GM18907 (cell line): ENCODE measurements around the gene RAB30.

ENCODE experiments used
- ATAC-seq: cut with Tn5 transposase; IDR thresholded peaks from one replicate; pipeline ENCODE4 v1.9.1; 2021; ENCODE audit warnings: mild to moderate bottlenecking, moderate library complexity; ENCODE audit not compliant: unreplicated experiment

Gene RAB30

DNA sequence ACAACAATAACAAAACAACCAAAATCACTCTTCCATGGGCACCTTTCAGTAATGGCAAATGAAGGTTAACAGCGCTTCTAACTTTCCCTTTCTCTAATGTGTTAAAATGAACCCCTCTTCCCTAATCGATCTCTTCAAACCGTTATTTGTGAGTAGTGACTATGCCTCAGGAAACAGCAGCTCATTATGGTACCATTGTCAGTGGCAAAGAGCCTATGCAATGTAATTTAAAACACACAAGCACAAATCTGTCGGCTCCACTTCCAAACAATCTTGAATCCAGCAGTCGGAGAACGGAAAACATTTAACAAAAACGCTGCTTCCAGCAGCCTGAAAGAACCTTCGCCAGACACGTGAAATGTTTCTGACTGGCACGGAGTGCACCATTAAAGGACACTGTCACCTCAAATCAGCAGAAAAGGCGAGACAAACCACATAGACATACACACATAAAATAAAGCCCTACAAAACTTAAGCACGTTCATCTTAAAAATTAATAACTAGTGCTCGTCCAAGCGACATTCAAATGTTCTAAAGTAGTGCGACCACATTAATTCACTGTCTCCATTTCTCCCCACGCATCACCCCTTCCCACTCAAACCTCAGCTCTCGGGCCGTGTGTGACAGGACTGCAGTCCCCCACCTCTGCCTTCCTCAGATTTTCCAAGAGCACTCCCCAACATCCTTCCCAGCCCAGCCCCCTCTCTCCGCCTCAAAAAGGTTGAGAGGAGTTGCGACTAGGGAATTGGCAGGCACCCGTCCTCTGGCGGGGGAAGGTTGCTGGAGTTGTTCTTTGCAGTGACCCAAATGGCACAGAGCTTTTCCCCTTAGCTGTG is 748 bp downstream of the RAB30 start:
- no peak for ATAC-seq

DNA sequence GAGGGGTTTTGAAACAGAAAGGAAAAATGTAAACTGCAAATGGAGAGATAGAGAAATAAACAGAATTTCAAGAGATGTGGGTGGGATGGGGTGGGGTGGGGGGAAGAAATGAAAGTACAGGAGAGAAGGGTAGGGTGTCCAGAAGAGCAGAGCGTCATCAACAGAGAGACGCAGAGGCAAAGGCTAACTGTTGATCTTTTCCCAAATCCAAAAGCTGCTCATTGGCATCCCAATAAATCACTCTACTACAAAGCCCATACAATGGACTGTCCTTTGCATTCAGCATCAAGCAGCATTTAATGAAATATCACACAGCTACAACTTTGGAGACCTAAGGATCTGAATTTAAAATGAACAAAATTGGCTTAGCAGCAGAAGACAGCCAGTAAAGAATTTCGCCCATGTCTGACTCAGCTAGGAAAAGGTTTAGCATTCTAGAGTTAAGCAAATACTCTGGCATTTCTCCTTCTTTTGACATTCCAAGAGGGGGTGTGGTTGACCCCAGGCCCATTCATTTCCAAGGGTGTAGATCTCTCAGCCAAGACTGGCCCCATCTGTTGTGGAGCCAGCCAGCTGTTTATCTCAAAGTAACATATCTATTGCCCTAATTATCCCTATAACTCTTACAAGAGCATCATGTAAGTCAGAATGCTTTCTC is 1.5 kb downstream of the RAB30 start:
- no peak for ATAC-seq

DNA sequence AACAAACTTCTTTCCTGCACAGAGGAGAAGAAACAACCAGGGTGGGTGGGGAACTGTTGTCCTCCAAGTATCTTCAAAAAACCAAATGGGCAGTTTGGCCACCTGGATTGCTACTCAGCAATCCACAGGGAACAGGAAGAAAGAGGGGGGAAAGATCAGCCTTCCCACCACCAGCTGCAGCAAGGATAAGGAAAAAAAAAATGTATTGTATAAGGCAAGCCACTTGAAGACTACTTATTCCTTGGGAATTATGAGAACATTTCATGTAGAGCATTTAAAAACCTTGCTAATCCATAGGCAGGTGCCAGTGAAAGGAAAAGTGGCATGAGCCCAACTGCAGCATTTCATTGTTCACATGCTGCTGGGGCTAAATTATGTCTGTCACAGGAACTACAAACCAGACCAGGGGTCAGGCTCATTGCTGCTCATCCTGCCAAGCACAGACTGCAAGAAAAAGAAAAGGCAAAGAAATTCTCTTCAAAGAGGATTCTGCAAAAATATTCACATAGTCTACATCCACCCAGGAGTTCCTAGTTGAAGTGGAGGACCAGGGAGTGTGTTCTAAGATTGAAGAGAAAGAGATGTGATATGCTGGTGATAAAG is 2.2 kb downstream of the RAB30 start:
- no peak for ATAC-seq

DNA sequence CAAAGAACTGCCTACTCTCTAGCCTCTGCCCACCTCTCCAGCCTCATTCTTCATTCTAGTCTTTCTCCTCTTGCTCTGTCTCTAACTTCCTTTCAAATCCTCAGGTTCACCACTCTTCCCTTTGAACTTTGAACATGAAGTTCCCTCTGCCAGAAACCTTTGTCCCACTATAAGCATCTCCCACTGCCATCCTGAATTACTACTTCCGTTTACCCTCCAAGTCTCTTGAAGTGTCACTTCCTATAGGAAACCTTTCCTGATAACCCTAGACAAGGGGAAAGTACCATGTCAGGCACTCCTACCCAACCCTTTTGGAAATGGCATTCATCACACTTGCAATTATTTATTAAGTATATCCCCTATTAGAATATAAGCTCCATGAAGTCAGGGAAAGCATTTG is 3.1 kb downstream of the RAB30 start:
- ATAC-seq, result no peak

DNA sequence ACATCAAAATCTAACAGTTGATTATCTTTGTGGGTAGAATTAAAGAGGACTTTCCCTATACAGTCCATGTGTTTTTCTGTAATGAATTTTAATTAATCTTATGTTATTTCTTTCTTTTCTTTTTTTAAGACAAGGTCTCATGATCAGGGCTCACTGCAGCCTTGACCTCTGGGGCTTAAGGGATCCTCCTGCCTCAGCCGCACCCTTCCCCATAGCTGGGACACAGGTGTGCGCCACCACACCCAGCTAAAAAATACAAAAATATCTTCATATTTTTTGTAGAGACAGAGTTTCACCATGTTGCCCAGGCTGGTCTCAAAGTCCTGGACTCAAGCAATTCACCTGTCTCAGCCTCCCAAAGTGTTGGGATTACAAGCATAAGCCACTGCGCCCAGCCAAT is 7.7 kb downstream of the RAB30 start:
- no peak for ATAC-seq

DNA sequence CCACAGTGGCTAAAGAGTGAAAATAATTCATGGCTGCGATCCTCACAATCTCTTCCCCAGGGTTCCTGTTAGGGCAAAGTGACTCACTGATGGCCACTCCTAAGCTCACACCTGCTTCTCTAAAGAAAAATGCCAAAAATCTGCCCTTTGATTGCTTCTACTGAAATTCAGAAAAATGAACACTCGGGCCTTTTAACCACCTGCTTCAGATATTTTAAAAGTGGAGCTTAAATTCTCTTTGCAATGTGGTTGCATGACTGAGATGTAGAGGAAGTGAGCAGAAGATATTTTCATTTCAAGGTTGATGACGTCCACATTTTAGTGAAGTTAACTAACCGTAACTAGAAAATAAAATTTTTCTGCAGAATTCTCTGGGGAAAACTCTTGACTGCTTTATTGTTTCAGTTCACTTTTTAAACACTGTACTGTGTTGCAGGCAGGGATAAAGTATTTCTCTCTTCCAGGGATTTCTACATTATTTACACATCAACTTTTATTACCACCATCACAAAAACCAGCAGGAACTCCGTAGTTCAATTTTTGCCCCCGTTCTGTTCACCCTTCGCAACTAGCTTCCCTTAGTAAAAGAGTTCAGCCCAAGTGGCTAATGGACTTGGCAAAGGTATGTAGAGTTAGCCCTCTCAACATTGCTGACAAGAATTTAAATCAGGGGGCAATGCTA is 8.5 kb downstream of the RAB30 start:
- ATAC-seq, result peak; percentile 76

DNA sequence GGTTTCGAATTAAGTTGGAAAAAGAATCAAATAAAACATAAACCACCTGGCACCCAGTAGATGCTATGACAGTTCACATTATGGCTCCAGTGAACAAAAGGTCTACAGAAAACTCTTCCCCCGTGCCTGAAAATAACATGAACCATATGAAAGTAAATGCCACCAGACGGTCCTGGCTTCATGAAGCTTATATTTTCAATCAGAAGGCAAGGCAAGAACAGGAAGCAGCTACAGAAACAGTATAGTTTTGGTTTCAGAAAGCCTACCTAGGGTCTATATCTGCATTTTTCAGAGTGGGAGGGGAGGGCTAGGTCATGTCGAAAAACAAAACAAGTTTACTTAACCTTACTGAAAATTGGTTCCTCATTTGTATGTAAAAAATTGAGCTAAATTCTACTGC is 9.8 kb downstream of the RAB30 start:
- peak; percentile 80 for ATAC-seq

DNA sequence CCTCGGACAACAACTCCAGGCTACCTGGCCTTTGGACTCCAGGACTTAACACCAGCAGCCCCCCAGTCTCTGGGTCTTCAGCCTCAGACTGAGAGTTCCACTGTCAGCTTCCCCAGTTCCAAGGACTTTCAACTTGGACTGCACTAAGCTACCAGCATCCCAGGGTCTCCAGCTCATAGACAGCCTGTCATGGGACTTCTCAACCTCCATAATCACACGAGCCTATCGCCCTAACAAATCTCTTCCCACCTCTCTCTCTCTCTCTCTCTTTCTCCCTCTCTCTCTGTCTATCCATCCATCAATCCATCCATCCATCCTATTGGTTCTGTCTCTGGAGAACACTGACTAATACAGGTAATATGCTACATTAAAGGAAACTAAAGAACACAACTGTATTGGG is 10.7 kb downstream of the RAB30 start:
- no peak for ATAC-seq

DNA sequence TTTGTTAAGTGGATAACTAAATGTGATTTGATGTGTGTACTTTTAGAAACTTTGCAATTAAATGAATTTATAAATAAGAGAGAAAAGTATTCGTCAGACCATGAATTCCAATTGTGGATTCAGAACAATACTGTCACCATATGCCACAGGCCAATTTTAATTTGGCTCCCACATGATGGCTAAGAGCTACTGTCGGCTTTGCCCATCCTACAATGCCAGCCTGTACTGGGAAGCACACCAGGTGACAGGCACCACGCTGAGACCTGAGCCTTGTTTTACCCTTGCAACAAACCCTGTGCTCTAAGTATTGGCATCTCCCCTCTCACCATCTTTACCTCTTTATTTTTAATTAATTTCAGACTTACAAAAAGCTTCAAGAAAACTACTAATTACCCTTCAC is 14.0 kb downstream of the RAB30 start:
- no peak for ATAC-seq

DNA sequence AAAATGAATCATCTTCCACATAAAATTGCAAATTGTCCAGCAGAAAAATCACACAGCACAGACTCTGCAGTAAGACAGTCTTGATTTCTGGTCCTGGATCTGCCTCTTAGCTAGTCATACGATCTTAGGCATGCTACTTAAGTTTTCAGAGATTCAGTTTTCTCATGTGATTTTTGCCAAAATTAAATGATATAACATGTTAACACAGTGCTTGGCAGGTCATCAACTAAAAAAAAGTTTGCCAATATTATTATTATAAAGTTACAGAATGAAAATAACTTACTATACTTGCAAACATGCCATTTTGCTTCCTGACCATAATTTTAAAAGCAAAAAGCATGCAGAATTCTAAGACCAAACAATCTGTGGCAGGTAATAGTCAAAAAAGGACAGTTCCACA is 15.1 kb downstream of the RAB30 start:
- no peak for ATAC-seq

DNA sequence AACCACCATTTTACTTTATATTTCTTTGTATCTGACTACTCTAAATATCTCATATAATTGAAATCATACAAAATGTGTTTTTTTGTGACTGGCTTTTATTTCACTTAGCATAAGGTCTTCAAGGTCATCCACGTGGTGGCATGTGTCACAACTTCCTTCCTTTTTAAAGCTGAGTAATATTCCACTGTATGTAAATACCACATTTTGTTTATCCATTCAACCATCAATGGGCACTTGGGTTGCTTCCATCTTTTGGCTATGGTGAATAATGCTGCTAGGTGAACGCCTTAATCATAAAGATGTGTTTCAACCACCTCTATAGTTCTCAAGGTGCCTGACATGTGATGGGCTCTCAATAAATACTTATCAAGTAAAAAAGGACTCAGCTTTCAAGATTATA is 15.5 kb downstream of the RAB30 start:
- ATAC-seq, result no peak

DNA sequence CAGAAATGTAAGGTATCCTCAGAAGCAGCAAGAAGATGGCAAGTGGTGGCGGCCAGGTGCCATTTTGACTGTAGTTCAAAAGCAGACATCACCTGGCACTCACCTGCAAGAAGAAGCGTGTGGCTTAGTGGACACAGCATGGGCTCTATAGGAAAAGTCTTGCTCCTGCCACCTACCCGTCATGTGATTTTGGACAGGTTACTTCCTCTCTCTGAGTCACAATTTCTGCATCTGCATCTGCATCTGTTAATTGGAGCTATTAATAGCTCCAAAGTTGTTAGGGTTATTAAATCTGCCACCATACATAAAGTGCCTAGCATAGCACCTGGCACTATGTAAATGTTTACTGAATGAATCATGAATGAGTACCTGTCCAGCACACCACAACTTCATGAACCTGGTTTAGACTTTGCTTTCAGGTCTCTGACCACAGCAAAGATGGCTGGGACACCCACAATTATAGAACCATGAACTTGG is 16.8 kb downstream of the RAB30 start:
- ATAC-seq, result peak; percentile 64

DNA sequence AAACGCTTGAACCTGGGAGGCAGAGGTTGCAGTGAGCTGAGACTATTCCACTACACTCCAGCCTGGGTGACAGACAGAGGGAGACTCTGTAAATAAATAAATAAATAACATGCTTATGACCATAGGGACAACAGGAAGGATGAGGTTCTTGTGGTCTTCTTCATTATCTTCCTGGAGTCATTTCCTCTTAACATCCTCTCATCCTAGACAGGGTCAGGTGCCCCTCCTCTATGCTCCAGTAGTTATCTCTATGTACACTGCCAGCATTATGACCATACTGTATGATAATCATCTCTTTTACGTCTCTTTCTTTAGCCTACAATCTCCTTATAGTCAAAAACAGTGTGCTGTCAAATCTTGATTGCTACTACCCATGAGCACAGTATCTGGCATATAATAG is 17.7 kb downstream of the RAB30 start:
- peak; percentile 84 for ATAC-seq

DNA sequence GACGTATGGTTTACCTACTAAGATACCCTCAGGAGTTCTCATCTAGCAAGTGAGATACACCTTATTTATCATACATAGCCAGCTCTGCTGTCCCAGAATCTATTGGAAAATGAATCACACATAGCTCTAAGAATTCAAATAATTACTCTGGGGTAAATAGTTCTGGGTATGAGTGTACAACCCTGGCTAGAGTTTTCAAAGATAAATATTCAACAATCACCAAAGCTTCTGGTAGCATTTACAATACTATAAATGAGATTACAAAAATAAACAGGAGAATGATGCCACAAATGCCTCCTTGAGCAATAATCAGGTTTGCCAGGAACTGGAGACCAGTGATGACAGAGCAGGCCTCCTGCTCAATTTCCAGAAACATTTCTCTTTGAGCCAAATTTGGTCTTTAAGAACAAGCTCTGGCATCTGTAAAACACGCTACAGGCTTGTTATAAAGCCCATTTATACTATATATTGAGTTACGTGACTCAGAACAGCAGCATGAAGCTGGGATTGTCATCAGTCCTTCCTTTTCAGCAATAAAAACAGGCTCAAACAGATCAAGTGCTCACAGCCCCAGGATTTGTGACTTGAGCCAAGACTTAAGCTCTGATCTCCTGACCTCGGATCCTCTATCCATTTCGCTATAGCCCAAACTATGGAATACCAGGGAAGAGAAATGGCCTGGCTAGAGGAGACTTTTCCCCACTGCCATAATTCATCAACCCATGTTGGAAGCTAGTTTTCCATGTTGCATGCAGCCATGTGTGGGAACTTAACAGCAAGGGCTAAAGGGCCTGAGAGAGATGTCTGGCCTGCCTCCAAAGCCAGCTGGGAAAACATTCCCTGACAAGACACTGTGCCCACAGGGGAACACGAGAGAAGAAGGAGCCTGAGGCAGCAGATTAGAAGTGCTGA is 19.7 kb downstream of the RAB30 start:
- ATAC-seq, result no peak

DNA sequence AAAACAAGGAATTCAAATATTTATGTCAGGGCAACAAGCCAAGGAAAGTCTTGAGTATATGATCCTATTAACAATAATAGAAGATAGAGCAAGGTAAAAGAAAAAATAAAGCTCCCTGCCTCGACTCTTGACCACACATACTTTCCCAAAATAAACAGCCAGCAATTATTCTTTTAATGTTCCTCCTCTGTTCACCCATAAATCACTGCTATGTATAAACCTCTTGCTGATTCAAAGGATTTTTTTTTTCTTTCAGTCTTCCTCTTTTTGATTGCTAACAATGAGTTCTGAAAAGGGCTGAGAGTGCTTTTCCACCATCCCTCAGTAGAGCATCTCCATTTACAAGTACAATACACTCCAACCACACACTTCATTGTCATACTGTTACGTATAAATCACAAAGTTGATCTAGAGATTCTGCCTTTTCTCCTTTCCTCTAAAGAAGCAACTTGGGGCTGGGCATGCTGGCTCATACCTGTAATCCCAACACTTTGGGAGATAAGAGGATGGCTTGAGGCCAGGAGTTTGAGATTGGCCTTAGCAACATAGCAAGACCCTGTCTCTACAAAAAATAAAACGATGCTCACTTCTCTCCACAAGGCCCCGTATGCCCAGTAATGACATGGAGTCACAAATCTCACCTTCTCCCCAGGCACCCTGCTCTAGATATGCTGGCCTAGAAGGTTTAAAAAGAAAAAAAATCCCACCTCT is 24.0 kb downstream of the RAB30 start:
- no peak for ATAC-seq

DNA sequence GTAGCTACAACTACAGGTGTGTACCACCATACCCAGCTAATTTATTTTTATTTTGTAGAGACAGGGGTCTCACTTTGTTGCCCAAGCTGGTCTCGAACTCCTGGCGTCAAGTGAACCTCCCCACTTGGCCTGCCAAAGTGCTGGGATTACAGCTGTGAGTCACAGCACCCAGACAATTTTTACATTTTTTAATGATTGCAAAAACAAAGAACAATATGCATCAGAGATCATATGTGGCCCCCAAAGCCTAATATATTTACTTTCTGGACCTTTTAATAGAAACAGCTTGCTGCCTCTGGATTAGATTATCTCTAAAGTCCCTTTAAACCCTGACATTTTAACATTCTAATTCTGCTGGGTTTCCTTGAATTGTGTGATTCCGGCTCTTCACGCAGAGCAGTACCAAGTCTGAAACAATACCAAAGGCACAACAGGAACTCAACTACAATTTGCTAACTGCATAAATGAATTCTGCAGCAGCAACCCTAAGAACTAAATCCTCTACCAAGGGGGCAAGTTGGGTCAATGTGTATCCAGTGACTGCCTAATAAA is 25.0 kb downstream of the RAB30 start:
- ATAC-seq, result no peak

DNA sequence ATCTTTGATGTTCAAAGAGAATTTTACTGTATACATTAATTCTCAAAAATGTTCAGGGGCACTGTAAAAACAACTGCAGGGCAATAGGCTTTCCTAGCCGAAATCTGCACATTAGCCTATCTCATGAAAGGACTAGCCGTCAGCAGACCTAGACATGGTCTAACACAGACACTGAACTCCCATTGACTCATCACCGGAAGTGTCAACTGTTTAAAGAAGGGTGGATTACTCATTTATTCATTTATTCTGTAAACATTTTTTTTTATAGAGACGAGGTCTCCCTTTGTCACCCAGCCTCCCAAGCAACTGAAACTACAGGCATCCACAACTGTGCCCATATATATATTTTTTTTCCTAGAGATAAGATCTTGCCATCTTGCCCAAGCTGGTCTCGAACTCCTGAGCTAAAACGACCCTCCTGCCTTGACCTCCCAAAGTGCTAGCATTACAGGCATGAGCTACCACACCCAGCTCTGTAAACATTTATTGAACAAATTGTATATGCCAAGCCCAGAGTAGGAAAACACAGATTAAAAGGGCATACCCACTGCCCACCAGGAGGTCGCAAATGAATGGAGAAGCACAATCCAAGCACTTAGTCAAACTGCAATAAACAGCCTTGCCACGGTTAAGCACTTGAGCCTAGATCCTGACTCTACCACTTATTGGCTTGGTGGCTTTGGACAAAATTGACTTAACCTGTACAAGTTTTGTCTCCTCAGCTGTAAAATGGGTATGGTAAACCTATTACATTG is 26.6 kb downstream of the RAB30 start:
- ATAC-seq, result peak; percentile 49

DNA sequence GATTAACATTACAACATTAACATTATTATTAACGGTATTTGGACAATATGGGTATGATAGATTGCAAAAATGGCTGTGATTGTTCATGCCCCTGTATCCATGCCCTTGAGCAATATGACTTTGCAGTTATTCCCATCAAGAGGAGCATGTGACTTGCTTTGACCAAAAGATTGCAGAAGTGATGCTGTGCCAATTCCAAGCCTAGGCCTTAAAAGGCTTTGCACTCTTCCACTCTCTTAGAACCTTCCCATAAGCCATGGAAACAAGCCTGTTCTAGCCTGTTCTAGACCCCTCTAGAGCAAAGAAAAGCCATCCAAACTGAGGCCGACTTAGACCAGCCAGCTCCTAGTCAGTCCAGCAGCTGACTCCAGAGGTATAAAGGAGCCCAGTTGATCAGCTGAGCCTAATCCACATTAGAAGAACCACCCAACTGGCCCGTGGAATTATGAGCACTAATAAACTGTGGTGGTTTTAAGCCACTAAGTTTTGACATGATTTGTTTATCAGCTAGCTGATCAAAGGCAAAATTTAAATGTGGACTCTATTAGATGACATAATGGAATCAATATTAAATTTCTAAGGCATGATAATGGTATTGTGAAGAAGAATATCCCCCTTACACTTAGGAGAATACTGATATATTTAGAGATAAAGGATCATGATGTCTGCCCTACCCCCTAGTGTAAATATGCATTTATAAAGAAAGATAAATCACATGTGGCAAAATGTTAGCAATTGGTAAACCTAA is 28.6 kb downstream of the RAB30 start:
- no peak for ATAC-seq
